ENCODE measurements around the gene PTPRD.

- TF ChIP-seq CTCF (conservative IDR thresholded peaks at IDR 0.05 in 1 of 2, IDR thresholded peaks at IDR 0.05 in 1 of 2; ENCODE audit: extremely low read depth in 1 of 2, insufficient read depth in 1 of 2, low read depth in 1 of 2, low read length in 2 of 2) (no peak), EZH2 (IDR thresholded peaks at IDR 0.05; ENCODE audit: borderline replicate concordance, low read length) (no peak)
Measured at GRCh38 chr9:8391132-8391531, 2221.7 kb downstream of the PTPRD start.
